T-helper 1 cell treated with Interleukin-12 subunit alpha and Interleukin-12 subunit beta and Interleukin-4 antibody, amounts not matched to agents 30 ng/mL and 1 ng/mL, for 36 hours (primary cell): Measurements from ENCODE around the gene ZNF316. TPM values are rescaled to one million over a fixed set of nuclear protein-coding genes. Genes with fewer than 3 reads are reported as not detected.
"Not testable (repeated sequence)": the region's sequence is repeated elsewhere in the genome, so short reads cannot be mapped to it uniquely, and the experiment has no call there.

Experiments used
- intact Hi-C: fragments of 100-400 bp; cut with micrococcal nuclease; formaldehyde crosslinking; loops from one replicate; pipeline ENCODE4 v1.15.1; 2024
- total RNA-seq: library from RNA; stranded (reverse); gene quantifications from 2 replicates; pipeline ENCODE4 v1.2.3, GENCODE V29; 2022

Gene ZNF316
- total RNA-seq, 1 donor from 2014 or later = 28.9 TPM

- intact Hi-C loops = no loop called here
These were observed 15.7 kb upstream of the ZNF316 start for GRCh38 chr7:6621195-6622133.

DNA sequence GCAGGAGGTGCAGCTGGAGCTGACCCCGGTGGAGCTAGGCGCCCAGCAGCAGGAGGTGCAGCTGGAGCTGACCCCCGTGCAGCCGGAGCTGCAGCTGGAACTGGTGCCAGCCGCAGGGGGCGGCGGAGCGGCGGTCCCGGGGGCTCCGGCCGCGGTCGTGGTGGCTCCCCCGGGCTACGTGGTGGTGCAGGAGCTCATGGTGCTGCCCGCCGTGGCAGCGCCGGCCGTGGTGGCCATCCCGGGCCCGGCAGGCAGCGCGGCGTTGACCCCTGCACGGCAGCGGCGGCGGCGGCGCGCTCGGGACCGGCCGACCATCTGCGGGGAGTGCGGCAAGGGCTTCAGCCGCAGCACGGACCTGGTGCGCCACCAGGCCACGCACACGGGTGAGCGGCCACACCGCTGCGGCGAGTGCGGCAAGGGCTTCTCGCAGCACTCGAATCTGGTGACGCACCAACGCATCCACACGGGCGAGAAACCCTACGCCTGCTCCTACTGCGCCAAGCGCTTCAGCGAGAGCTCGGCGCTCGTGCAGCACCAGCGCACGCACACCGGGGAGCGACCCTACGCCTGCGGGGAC lies 14.9 kb upstream of the ZNF316 start:
- intact Hi-C loops = no loop called here

DNA sequence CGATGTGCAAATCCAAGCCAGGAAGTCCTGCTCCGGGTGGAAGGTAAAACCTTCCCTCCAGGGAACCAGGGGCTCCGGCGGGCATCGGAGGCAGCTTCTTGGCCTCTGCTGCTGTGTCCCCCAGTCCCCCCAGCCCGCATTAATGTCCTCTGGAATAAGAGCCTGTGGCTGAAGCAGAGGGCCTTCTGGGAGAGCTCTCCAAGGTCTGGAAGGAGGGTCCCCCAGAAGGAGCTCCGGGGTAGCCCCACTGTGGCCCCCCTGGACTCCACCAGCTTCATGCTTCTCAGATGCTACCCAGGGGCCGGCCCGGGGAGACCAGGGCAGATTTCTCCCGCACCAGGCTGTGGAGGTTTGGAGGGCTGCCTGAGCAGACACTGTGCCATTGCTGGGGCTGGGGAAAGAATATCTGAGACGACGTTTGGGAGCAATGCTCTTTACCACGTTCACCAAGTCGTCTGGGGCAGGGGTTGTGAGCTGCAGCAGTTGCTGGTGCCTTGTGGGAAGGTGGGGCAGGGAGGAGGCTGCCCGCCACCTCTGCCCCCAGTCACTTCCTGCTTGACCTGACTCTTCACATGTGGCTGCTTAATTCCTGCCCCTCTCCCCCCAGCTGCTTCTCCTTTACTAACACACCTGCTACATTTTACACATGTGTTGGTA lies 13.4 kb upstream of the ZNF316 start:
- intact Hi-C loops = no loop called here

DNA sequence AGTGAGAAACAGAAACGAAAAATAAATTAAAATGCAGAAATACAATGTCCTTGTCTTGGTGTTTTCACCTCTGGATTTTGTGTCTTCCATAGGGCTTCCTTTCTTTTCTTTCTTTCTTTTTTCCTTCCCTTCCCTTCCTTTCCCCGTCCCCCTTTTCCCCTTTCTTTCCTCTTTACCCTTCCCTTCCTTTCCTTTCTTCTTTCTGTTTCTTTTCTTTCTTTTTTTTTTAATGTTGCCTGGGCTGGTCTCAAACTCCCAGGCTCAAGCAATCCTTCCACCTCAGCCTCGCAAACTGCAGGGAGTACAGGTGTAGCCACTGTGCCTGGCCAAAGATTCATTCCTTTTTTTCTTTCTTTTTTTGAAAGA lies 12.9 kb upstream of the ZNF316 start:
- intact Hi-C loops = no loop called here

DNA sequence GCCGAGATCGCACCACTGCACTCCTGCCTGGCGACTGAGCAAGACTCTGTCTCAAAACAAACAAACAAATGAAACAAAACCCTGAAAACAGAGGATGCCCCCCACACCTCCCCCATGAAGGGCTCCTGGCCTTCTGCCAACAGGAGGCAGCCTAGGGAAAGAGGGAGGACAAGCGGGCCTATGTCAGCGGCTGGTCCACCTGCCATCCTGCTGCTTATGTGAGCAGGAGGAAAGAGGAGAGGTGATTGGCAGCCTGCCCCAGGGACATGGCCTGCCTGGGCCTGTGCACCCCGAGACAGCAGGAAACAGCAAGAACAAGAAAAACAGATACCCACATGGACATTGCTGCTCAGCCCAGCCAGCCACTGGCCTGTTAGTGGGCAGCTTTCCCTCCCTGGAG lies 9.1 kb upstream of the ZNF316 start:
- intact Hi-C loops = no loop called here

DNA sequence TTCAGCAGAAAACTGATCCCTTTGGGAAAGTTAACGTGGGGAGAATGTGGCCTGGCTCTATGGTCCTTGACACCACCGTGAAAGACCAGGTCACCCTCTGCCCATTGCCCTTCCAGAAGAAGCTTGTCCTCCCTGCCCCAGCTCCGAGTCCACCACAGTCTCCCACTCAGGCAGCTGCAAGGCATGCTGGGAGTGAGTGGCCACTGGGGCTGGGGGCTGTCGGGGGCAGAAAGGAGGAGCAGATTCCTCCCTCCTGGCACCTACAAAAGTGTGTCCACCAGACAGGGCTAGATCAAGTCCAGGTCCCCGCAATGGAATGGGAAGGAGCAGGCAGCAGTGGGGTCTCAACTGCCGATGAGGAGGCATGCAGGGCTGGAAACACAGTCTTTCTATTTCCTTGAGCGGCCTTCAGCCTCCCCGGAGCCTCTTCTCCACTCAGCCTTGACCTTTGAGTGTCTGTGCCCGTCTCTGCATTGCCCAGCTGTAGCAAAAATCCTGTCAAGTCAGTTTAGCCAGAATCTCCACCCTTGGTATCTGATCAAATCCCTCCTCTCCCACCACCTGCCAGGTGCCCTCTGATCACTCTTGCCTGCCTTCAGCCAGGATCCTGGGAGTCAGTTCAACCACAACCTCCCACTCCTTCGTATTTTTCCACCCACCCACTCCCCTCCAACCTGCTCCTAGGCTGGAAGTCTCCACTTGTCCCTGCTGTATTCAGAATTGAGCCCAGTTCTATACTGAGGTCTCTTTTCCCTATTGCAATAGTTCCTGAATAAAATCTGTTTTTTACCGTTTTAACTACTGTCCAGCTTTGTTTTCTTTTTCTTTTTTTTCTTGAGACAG lies 6.9 kb upstream of the ZNF316 start:
- intact Hi-C loops = no loop called here

- intact Hi-C loops = no loop called here
These were observed 5.5 kb upstream of the ZNF316 start for GRCh38 chr7:6631605-6632004.

DNA sequence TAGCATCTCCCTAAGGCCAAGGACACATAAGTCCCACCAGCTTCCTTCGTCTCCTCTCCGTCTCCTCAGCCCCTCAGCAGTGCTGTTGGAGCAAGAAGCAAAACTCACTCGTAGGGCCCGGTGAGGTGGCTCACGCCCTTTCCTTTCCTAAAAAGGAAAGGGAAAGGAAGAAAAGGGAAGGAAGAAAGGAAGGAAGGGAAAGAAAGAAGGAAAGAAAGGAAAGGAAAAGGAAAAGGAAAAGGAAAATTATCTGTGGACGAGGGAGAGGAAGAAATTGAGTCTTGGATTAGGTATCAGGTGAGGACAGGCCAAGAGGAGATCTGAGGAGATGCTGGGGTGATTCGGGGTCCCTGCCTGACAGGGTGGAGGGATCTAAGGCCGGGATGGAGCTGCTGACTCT lies 3.1 kb upstream of the ZNF316 start:
- intact Hi-C loops = no loop called here

- intact Hi-C loops = not testable (repeated sequence)
These were observed 2.1 kb upstream of the ZNF316 start for GRCh38 chr7:6634971-6635370.

DNA sequence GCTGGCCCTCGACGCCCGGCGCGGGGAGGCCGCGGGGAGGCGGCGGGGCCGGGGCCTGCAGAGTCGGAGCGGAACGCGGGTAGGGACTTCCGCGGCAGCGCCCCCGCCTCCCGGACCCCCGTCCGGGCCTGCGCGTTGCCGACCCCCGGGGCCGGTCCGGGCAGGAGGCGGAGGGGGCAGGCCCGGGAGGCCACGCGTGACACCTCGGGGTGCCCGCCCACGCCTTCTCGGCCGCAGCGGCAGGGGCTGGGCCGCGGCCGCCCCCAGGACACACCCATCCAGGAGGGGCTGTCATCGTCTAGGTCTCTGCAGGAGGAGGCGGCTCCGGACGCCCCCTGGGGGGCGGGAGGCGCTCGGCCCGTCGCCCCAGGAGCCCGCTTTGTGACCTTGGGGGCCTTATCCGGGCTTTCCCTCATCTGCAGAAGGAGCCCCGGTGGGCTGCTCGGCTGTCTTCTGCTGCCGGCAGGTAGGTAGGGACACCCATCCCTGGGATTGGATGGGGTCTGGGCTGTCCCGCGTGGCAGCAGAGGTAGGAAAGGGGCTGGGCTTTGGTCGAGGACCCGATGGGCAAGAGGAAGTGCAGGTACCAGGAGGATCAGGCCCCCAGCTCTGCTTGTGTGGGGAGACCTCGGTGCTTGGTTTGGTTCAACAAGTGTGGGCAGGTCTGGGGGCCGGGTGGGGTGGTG lies 569 bp downstream of the ZNF316 start:
- intact Hi-C loops = loop anchor here (1.0 to 2.0 kb wide), 4 partner anchors 47 to 1003 kb away; partner anchors contain the start of genes INTS15, UMAD1 and ZNF12

DNA sequence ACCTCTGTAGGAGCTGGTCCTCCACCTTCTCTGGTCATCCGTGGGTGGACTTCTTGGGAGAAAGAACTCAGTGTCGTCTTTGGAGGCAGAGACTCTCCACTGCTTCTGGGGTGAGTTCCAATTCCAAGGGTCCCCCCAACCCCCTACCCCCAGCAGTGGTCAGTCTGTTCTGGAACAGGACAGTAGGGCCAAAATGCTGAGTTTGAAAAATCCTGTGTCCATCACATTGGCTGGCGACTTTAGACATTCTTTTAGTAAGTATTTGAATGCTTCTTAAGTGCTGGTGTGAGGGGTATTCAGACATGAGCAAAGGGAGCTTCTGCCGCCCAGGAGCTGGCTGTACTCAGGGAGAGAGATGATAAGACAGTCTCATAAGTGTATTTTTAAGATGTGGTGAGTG lies 1.9 kb downstream of the ZNF316 start:
- intact Hi-C loops = no loop called here

GRCh38 chr7:6639627-6640026 lies 2.5 kb downstream of the ZNF316 start:
- intact Hi-C loops = no loop called here

DNA sequence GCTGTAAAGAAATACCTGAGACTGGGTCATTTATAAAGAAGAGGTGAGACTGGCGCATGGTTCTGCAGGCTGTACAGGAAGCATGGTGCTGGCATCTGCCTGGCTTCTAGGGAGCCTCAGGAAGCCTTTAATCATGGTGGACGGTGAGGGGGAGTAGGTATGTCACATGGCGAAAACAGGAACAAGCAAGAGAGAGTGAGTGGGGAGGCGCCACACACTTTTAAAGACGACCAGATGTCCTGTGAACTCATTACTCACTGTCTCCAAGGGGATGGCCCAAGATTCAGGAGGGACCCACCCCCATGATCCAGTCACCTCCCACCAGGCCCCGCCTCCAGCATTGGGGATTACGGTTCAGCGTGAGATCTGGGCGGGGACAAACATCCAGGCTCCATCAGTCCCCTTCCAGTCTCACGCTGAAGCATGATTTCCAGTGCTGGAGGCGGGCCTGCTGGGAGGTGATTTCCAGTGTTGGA lies 3.2 kb downstream of the ZNF316 start:
- intact Hi-C loops = no loop called here

- intact Hi-C loops = no loop called here
These were observed 4.4 kb downstream of the ZNF316 start for GRCh38 chr7:6641305-6642035.

GRCh38 chr7:6642239-6642839 lies 5.2 kb downstream of the ZNF316 start:
- intact Hi-C loops = no loop called here

GRCh38 chr7:6642861-6643640 lies 5.9 kb downstream of the ZNF316 start:
- intact Hi-C loops = no loop called here

DNA sequence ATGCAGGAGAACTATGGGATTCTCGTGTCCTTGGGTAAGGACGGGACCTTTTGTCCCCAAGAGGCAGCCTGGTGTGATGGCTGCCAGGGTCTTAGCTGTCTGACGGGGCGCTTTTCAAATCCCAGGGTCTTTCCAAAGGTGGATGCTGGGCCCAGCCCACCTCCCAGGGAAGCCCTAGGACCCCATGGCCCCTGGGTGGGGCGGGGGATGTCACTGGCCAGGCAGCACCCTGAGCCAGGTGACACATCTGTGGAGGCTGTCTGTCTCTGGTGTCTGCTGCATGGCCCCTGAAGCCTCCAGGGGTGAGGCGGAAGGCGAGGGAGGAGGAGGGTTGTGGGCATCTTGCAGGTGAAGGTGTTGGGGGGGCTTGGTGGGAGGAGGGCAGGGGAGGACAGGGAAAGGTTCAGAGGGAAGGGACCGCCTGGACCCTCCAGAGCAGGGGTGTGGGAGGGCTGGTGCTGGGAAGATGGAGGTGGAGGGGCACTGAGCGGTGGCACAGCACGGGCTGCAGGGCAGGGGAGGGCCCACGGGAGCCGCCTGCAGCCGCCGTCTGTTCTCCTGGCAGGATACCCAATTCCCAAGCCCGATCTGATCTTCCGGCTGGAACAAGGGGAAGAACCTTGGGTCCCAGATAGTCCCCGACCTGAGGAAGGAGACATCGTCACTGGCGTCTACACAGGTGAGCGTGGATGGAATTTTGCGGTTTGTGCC lies 7.0 kb downstream of the ZNF316 start:
- intact Hi-C loops = no loop called here

GRCh38 chr7:6644728-6645127 lies 7.6 kb downstream of the ZNF316 start:
- intact Hi-C loops = no loop called here
